H1 (cell line): ENCODE results near the gene UNC93A. TPM values are rescaled to one million over a fixed set of nuclear protein-coding genes. Genes with fewer than 3 reads are reported as not detected.

Source experiments
- CTCF ChIA-PET: fragments of 300-600 bp; sonication (Branson Sonifier 250); formaldehyde crosslinking; loops from one replicate; lab custom pipeline; 2021; ENCODE audit not compliant: partially characterized antibody; lab: Charles Lee
- POLR2A ChIA-PET: fragments of 300-600 bp; sonication (Branson Sonifier 250); formaldehyde crosslinking; loops from one replicate; lab custom pipeline; 2021; ENCODE audit warnings: inconsistent platforms; ENCODE audit not compliant: partially characterized antibody; lab: Charles Lee
- DNase-seq, 2 experiments: peaks; one replicate each; pipeline versions ENCODE4 v3.0.0 to v3.0.0-alpha.2; 2010 to 2022; ENCODE audit warnings: low spot score in 2 of 2, low read depth in 1 of 2, mixed read lengths in 1 of 2
- FAIRE-seq: peaks from 2 replicates; lab custom pipeline; 2011; peaks lifted over from hg19 to GRCh38; lab: Jason Lieb, UNC
- H2AFZ ChIP-seq: 2 replicates; pipeline ENCODE4 v1.8.1; 2012; ENCODE audit warnings: low read length, inconsistent platforms
- H2AK5ac ChIP-seq: 2 replicates; pipeline ENCODE4 v1.6.1; 2013; ENCODE audit warnings: low read depth, low read length
- H2BK120ac ChIP-seq: replicated peaks from 2 replicates; pipeline ENCODE3; 2013; ENCODE audit warnings: low read depth, low read length, inconsistent platforms
- H2BK12ac ChIP-seq: 2 replicates; pipeline ENCODE4 v1.6.1; 2013; ENCODE audit warnings: low read depth, low read length
- H2BK15ac ChIP-seq: 2 replicates; pipeline ENCODE4 v1.6.1; 2013; ENCODE audit warnings: low read length
- H2BK20ac ChIP-seq: 2 replicates; pipeline ENCODE4 v1.6.1; 2013; ENCODE audit warnings: low read length
- H2BK5ac ChIP-seq: 2 replicates; pipeline ENCODE4 v1.6.1; 2013; ENCODE audit warnings: low read depth, low read length
- H3K14ac ChIP-seq: 2 replicates; pipeline ENCODE4 v1.6.1; 2013; ENCODE audit warnings: inconsistent platforms; ENCODE audit not compliant: insufficient read length
- H3K18ac ChIP-seq: 2 replicates; pipeline ENCODE4 v1.6.1; 2013; ENCODE audit warnings: low read length; ENCODE audit errors: extremely low read depth
- H3K23ac ChIP-seq: 2 replicates; pipeline ENCODE4 v1.6.1; 2013; ENCODE audit warnings: inconsistent platforms; ENCODE audit not compliant: insufficient read length
- H3K23me2 ChIP-seq: 2 replicates; pipeline ENCODE4 v1.6.1; 2013; ENCODE audit warnings: low read depth, low read length
- H3K27ac ChIP-seq: 2 replicates; pipeline ENCODE4 v1.6.1; 2011; ENCODE audit warnings: low read depth, low read length, inconsistent platforms
- H3K27me3 ChIP-seq, 4 experiments: replicated peaks in 1 of 4; 1 replicate in 1 of 4; 2 replicates in 3 of 4; pipeline versions ENCODE4 v1.6.1 to v1.8.1; 2011 to 2013; ENCODE audit warnings: low read length in 3 of 4, mild to moderate bottlenecking in 3 of 4, inconsistent platforms in 2 of 4, mixed read lengths in 2 of 4, moderate library complexity in 1 of 4; ENCODE audit not compliant: control insufficient read depth in 3 of 4, insufficient read depth in 3 of 4; ENCODE audit errors: extremely low read depth in 1 of 4
- H3K36me3 ChIP-seq, 4 experiments: 2 replicates each; pipeline versions ENCODE4 v1.6.1 to v1.8.1; 2011 to 2013; ENCODE audit warnings: mild to moderate bottlenecking in 4 of 4, low read length in 3 of 4, moderate library complexity in 2 of 4, control low read depth in 1 of 4, inconsistent platforms in 1 of 4; ENCODE audit not compliant: insufficient read depth in 4 of 4, control insufficient read depth in 2 of 4
- H3K4ac ChIP-seq: replicated peaks from 2 replicates; pipeline ENCODE3; 2013; ENCODE audit warnings: low read length, low read depth, mixed read lengths, inconsistent platforms; ENCODE audit not compliant: insufficient read length
- H3K4me1 ChIP-seq, 4 experiments: replicated peaks in 1 of 4; 1 replicate in 1 of 4; 2 replicates in 3 of 4; pipeline versions ENCODE4 v1.6.1 to v1.8.1; 2011 to 2013; ENCODE audit warnings: low read length in 3 of 4, inconsistent platforms in 2 of 4, mixed read lengths in 1 of 4; ENCODE audit not compliant: insufficient read depth in 4 of 4, control insufficient read depth in 3 of 4
- H3K4me2 ChIP-seq, 2 experiments: 2 replicates each; pipeline versions ENCODE4 v1.6.1 to v1.8.1; 2011 to 2013; ENCODE audit warnings: low read depth in 2 of 2, low read length in 2 of 2, control low read depth in 1 of 2, inconsistent platforms in 1 of 2, mild to moderate bottlenecking in 1 of 2; ENCODE audit not compliant: insufficient read depth in 1 of 2
- H3K4me3 ChIP-seq, 4 experiments: fragments of 200-600, 300-600 bp in 1 of 4; sonication (generic), shearing (Covaris generic), sonication (Bioruptor Twin) in 1 of 4; 2 replicates each; pipeline versions ENCODE4 v1.5.1 to v1.8.1; 2011 to 2016; ENCODE audit warnings: low read length in 4 of 4, low read depth in 3 of 4, control low read depth in 2 of 4, inconsistent platforms in 2 of 4, mild to moderate bottlenecking in 2 of 4, mixed read lengths in 1 of 4, moderate library complexity in 1 of 4; ENCODE audit not compliant: insufficient read depth in 2 of 4; ENCODE audit errors: extremely low read depth in 1 of 4
- H3K56ac ChIP-seq: replicated peaks from 2 replicates; pipeline ENCODE3; 2013; ENCODE audit warnings: low read depth, mild to moderate bottlenecking, mixed read lengths, low read length, inconsistent platforms; ENCODE audit not compliant: insufficient read length
- H3K79me1 ChIP-seq: 2 replicates; pipeline ENCODE4 v1.6.1; 2013; ENCODE audit warnings: low read depth, low read length, control low read depth
- H3K79me2 ChIP-seq, 2 experiments: 2 replicates each; pipeline versions ENCODE4 v1.6.1 to v1.8.1; 2012 to 2013; ENCODE audit warnings: low read length in 2 of 2, mild to moderate bottlenecking in 2 of 2, inconsistent platforms in 1 of 2; ENCODE audit not compliant: insufficient read depth in 2 of 2, control insufficient read depth in 1 of 2
- H3K9ac ChIP-seq, 4 experiments: replicated peaks in 1 of 4; 1 replicate in 1 of 4; 2 replicates in 3 of 4; pipeline versions ENCODE4 v1.6.1 to v1.8.1; 2011 to 2013; ENCODE audit warnings: low read depth in 3 of 4, low read length in 3 of 4, control low read depth in 2 of 4, mild to moderate bottlenecking in 2 of 4, moderate library complexity in 2 of 4, inconsistent platforms in 1 of 4; ENCODE audit errors: extremely low read depth in 1 of 4
- H3K9me3 ChIP-seq, 2 experiments: 2 replicates each; pipeline versions ENCODE4 v1.6.1 to v1.8.1; 2012 to 2013; ENCODE audit warnings: mild to moderate bottlenecking in 2 of 2, moderate library complexity in 2 of 2, control low read depth in 1 of 2, inconsistent platforms in 1 of 2, low read depth in 1 of 2, low read length in 1 of 2, mixed read lengths in 1 of 2; ENCODE audit not compliant: insufficient read depth in 2 of 2
- H4K20me1 ChIP-seq, 2 experiments: replicated peaks in 1 of 2; 2 replicates each; pipeline versions ENCODE3 to v1.8.1; 2011 to 2013; ENCODE audit warnings: inconsistent platforms in 2 of 2, low read length in 2 of 2, mild to moderate bottlenecking in 1 of 2; ENCODE audit not compliant: insufficient read depth in 2 of 2, control insufficient read depth in 1 of 2
- H4K5ac ChIP-seq: 2 replicates; pipeline ENCODE4 v1.6.1; 2013; ENCODE audit warnings: low read length, low read depth, mixed read lengths, inconsistent platforms; ENCODE audit not compliant: insufficient read length
- H4K8ac ChIP-seq: 2 replicates; pipeline ENCODE4 v1.8.0; 2013; ENCODE audit warnings: mild to moderate bottlenecking, moderate library complexity, low read length, inconsistent platforms; ENCODE audit not compliant: insufficient read depth; ENCODE audit errors: extremely low read depth
- H4K91ac ChIP-seq: replicated peaks from 2 replicates; pipeline ENCODE3; 2013; ENCODE audit warnings: low read length, mixed read lengths, inconsistent platforms; ENCODE audit not compliant: insufficient read length
- CTBP2 ChIP-seq: IDR thresholded peaks from 2 replicates; pipeline ENCODE4 v1.7.0; 2011; ENCODE audit warnings: borderline replicate concordance, mild to moderate bottlenecking, moderate library complexity, mixed read lengths, low read length; ENCODE audit not compliant: insufficient read depth, insufficient read length
- WGBS, 2 experiments: shearing (Covaris generic) in 1 of 2; methylation state at CpG; one replicate each; pipeline versions ENCODE4 v1.1.6 to v1.1.7; 2013 to 2015; ENCODE audit warnings: low lambda C conversion rate in 2 of 2, mixed read lengths in 2 of 2, inconsistent platforms in 1 of 2, low coverage in 1 of 2, missing lambda C conversion rate in 1 of 2; ENCODE audit not compliant: insufficient replicate concordance in 2 of 2, insufficient coverage in 1 of 2, insufficient read length in 1 of 2; ENCODE audit errors: extremely low coverage in 1 of 2, missing lambda C conversion rate in 1 of 2; 5-methylcytosine and 5-hydroxymethylcytosine counted together
- polyA plus RNA-seq, 7 experiments: library from polyadenylated mRNA; depleted of rRNA in 3 of 7; stranded (reverse) in 5 of 7; unstranded in 2 of 7; fragments of >200 nt in 5 of 7; fragments of 200-250 nt in 2 of 7; gene quantifications; 1 replicate in 5 of 7; 2 replicates in 1 of 7; 4 replicates in 1 of 7; pipeline versions ENCODE4 v1.2.1 to v1.2.3, GENCODE V29; 2011 to 2013; ENCODE audit warnings: missing spikeins in 2 of 7, mixed read lengths in 2 of 7
- total RNA-seq: library from RNA; stranded (reverse); fragmentation: NEBNext Ultra II Directional; extraction: Animal tissue kit (Norgen Biotek cat#: 25700); gene quantifications from 2 replicates; pipeline ENCODE4 v1.2.1, GENCODE V29; 2021

UNC93A gene
- total and polyA plus RNA-seq, 2 of the 8 experiments (the other 6 are each of a cell fraction or from before 2014, with no cell fraction given): 0.39 TPM; not detected in 1

DNA sequence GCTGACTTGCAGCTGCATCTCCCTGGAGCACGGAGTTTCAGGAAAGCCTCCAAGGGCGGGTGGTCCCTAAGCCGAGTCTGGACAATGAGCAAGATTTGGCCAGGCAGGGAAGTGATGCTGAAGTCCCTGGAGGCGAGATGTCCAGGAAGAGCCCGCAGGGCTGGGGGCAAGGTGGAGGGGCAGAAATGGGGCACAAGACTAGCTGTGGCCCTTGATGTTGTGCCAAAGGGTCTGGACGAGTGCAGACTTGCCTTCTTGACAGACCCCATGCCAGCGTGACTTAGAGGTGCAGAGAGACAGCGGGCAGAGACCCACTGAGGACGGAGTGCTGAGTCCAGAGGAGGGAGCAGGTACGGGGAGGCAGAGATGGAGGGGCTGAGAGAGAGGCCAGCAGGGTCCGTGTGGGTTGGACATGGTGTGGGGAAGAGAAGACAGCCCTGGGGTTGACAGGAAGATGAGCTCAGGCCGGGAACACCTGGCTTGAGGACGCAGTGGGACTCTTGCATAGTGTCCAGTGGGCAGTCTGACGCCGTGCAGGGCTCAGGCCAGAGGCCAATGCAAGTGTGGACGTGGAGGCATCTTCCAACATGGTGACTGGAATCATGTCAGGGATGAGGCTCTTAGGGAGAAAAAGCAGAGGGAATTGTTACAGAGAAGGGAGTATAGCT lies 8.7 kb downstream of the UNC93A start:
- Histone ChIP-seq H3K4me1 (peaks cover 0 to 10% (median 5%) of the 10 kb centered on the region in 4 experiments; a peak in 3 of 7 replicates), H3K36me3 (no peaks in the 10 kb centered on the region), H4K20me1 (no peaks in the 10 kb centered on the region), H3K27ac (no peak overlapping the region), H2BK15ac (0 out of 2 replicates have a peak overlapping the region, but pooled peaks have one; percentile 84), H3K56ac (no peak overlapping the region), H2BK20ac (peak overlapping the region; percentile 3; the same call in 1 of the 2 replicates), H4K8ac (no peak overlapping the region), H3K4me2 (no peak overlapping the region), H3K4ac (no peak overlapping the region), H3K18ac (no peak overlapping the region), H3K23me2 (no peaks in the 10 kb centered on the region), H3K79me2 (no peaks in the 10 kb centered on the region), H2BK12ac (peak overlapping the region; percentile 68; the same call in 1 of the 2 replicates), H3K14ac (no peak overlapping the region), H3K23ac (no peak overlapping the region), H4K5ac (no peak overlapping the region), H3K4me3 (no peak overlapping the region), H2AFZ (no peak overlapping the region), H4K91ac (peak overlapping the region; percentile 48), H2BK5ac (no peak overlapping the region), H3K79me1 (no peaks in the 10 kb centered on the region), H3K27me3 (peaks cover 0 to 2% (median 0%) of the 10 kb centered on the region in 4 experiments; a peak in 1 of 7 replicates), H3K9ac (no peak overlapping the region), H2AK5ac (no peak overlapping the region), H2BK120ac (no peak overlapping the region), H3K9me3 (no peaks in the 10 kb centered on the region)
- ChIA-PET CTCF (interaction anchor here (1.1 to 2.8 kb wide), 5 partner anchors 11 to 83 kb away, joined by 5 to 10 read pairs (median 8); no protein-coding TSS in a partner anchor), POLR2A (interaction anchor here (1.5 kb wide), 1 partner anchor 63 kb away, joined by 3 read pairs; no protein-coding TSS in a partner anchor)
- 88% methylated on average over 16 of the region's 16 CpGs; no CpG with 5 or more reads in 1 of the 2 experiments for WGBS, 2 experiments
- no peak for TF ChIP-seq CTBP2
- DNase-seq (no peak), FAIRE-seq (no peak)
